ENCODE data around the gene ACOX1.

Gene ACOX1

DNA sequence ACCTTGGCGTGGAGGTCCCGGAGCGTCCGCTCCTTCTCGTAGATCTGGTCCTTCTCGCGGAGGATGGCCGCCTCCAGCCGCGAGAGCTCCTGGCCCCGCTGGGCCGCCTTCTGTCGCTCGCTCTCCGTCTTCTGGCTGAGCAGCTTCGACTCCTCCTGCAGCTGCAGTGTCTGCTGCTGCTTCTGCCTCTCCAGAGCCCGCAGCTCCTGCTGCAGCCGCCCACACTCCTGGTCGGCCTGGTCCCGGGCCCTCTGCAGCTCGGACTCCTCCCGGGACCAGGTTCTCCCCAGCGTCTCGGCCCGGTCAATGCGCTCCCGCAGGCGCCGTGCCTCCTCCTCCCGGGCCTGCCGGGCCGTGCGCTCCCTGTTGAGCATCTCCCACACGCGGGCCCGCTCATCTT is 29.2 kb upstream of the ACOX1 start:
- no peak for DNase-seq

DNA sequence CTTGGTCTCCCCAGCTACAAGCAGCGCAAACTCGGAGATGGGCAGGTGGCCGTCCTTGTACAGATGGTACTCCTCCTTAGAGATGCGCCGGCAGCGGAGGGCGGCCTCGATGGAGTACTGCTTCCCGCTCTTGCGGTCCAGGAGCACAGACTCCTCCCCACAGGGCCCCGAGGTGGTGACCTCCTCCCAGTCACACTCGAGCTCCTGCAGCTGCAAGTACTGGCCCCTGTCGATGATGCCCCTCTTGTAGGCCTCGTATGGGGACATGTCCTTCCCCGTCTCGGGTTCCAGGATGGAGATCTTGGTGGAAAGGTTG is 28.8 kb upstream of the ACOX1 start:
- DNase-seq: no peak

GRCh38 chr17:76007131-76007849 is 28.3 kb upstream of the ACOX1 start:
- DNase-seq: no peak

GRCh38 chr17:76005263-76006149 is 26.5 kb upstream of the ACOX1 start:
- peak; percentile 12 to 44 for DNase-seq

DNA sequence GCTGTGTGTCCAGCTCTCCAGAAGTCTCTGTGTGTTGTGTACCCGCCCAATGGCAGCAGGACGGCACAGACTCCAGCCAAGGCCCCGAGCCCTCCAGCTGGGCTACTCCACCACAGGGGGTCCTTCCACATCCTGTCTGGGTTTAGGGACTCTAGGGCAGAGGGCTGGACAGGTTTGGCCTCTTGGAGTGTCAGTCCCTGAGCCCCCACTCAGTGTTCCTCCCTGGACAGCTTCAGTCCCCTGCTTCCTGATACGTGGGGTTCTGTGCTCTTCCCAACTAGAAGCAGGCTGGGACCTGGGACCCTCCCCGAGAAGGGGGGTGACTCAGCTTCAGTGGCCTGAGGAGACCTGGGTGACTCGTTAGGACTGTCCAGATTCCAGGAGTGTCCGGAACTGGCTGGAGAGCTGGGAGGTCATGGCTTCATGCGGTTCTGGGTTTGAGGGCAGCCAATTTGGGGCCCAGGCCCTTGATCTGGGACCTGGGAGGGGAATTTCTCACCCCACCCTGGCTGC is 25.8 kb upstream of the ACOX1 start:
- DNase-seq: no peak

DNA sequence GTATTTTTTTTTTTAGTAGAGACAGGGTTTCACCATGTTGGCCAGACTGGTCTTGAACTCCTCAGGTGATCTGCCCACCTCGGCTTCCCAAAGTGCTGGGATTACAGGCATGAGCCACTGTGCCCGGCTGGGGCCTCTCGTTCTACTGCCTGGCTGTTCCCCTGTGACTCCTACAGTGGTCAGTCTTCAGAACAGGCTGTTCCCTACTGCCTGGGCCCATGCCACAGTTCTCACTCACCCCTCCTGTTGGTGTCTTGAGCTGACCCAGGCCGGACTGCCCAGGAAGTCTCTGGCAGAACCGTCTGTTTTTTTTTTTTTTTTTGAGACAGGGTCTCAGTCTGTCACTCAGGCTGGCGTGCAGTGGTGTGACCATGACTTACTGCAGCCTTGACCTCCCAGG is 24.9 kb upstream of the ACOX1 start:
- no peak for DNase-seq

GRCh38 chr17:76002100-76002499 is 23.1 kb upstream of the ACOX1 start:
- DNase-seq: no peak

DNA sequence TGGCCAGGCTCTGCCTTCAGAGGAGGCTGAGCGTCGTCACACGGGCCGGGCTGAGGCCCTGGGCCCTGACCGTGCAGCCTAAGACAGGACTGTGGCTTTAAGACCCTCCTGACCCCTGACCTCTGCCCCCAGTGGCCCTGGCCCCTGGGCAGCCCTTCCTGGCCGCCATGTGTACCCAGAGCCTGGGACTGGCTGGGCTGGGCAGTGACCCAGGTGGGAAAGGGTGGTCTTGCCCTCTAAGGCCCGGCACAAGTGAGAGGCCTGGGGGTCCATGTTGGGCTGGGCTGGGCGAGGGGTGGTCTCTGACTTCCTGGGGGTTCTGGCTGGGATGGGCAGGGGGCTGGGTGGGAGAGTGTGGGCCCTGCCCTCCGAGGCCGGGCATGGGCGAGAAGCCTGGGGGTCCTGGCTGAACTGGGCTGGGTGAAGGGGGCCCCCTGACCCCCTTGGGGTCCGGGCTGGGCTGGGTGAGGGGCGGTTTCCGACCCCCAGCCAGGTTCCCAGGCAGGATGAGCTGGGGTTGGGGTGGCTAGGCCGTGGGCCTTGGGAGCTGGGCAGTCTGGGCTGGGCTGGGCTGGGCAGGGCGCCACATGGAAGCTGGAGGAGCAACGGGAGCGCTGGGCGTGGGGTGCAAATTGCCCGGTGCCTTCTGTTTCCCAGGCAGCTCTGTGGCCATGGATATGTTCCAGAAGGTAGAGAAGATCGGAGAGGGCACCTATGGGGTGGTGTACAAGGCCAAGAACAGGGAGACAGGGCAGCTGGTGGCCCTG is 22.0 kb upstream of the ACOX1 start, which contains the start of gene CDK3:
Gene CDK3 (plus strand): TSS at position 101 of the 767 bp plus-strand sequence. CDS start 571 bp downstream, at position 672.
- DNase-seq: no peak

- no peak for DNase-seq
Observed at GRCh38 chr17:76000016-76000754, 21.2 kb upstream of the ACOX1 start.

- no peak for DNase-seq
Observed at GRCh38 chr17:75998327-75998795, 19.4 kb upstream of the ACOX1 start.

DNA sequence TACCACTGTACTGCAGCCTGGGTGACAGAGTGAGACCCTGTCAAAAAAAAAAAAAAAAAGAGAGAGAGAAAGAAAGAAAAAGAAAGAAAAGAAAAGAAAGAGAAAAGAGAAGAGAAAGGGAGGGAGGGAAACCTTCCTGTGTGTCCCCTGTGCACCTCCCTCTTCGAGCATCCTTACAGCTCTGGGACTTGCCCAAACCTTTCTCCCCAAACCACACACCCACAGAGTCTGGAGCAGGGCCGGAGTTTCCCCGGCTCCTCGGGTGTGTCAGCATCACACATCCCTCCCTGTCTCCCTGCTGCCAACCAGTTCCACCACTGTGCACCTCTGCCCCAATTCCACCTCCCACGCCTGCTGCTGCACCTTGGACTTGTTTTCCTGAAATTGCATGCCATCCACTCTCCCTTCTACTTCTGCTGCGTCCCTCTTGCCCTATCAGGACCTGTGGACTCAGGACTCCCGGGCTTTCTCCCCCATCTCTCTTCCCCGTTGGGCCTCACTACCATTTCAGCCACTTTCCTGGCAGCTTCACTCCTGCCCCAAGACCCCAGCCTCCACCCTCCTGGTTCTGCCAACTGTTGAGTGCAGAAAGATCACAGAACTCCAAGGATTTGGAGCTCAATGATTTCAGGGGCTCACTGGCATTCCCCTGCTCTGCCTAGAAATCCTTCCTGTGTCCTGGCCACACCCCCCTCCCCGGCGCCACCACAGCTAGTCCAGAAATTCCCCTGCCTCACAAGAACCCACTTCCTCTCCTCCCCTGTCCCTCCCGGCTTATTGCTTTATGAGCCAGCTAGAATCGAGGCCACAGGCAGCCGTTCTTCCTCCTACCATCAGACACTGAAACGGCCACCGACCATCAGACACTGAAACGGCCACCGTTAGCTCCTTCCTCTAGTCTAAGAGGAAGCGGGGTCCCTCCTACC is 18.0 kb upstream of the ACOX1 start:
- no peak for DNase-seq

DNA sequence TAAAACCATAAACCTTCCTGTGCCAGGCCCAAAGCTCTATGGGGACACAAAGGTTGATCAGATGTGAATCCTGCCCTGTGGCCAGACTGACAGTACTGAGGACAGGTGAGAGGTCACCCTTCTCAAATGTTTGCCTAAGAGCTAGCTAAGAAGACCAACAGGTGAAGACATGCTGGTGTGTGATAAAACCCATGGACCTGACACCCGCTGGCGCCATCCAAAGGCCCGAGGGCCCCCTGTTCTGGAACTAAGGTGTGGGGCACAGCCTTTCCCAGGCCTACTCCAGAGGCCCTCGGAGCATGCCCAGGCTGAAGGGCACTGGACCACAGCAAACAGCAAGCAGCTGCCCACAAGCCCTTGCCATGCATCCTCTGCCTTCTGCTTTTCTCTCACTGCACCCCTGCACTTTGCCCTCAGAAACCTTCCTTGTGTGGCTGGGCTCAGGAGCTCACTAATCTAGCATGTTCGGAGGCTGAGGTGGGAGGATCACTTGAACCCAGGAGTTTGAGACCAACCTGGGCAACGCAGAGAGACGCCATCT is 16.5 kb upstream of the ACOX1 start:
- no peak for DNase-seq

DNA sequence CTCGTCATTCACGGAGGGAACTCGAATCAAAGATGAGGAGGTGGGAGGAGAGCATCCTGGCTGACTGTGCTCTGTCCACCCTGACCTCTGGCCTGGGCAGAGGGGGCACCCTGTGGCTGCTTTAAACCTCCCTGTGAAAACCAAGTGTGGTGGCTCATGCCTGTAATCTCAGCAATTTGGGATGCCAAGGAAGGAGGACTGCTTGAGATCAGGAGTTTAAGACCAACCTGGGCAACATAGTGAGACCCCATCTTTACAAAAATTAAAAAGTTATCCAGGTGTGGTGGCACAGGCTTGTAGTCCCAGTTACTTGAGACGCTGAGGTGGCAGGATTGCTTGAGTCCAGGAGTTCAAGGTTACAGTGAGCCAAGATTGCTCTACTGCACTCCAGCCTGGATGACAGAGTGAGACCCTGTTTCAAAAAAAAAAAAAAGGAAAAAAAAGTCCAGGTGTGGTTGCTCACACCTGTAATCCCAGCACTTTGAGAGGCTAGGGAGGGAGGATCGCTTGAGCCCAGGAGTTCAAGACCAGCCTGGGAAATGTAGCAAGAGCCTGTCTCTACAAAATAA is 15.9 kb upstream of the ACOX1 start:
- no peak for DNase-seq

GRCh38 chr17:75991396-75991795 is 12.4 kb upstream of the ACOX1 start:
- DNase-seq: no peak

- DNase-seq: no peak
Observed at GRCh38 chr17:75987041-75987440, 8.1 kb upstream of the ACOX1 start.

DNA sequence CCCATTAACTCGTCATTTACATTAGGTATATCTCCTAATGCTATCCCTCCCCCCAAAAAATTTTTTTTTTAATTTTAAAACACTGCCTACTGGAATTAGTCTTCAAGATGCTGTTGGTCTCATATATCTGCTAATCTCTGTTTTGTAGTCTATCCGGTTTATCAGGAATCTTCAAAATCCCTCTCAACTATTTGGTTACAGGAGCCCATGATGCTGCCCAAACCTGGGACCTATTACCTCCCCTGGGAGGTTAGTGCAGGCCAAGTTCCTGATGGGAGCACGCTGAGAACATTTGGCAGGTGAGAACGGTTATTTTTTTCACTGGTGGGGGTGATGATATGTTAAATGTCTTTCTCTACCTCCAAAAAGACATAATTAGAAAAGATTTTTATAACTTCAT is 7.0 kb upstream of the ACOX1 start:
- DNase-seq: no peak

DNA sequence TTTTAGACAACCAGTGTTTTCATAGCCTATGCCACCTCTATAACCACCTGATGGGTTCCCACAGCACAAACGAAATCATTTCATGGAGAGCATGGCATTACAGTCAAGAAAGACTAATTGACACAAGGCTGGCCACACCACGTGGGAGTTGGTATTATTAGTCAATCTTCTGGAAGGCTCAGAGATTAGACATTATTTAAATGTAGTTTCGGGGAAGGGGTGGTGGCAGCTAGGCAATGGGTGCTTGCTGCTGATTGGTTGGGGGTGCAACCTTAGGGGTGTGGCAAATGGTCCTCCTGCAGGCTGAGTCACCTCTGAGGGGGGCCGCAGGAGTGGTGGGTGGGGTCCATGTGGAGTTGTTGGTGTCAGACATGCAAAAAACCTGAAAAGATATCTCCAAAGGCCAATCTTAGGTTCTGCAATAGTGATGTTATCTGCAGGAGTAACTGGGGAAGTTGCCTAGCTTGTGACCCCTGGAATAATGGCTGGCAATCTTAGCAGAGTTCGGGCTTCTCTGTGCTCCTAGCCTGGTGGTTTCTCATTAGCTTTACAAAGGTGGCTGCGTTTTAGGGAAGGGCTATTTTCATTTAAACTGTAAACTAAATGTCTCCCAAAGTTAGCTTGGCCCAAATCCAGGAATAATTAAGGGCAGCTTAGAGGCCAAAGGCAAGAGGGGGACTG is 4.7 kb upstream of the ACOX1 start:
- DNase-seq: no peak

- no peak for DNase-seq
Observed at GRCh38 chr17:75981019-75981615, 2.2 kb upstream of the ACOX1 start.

- DNase-seq: no peak
Observed at GRCh38 chr17:75980188-75981018, 1.4 kb upstream of the ACOX1 start.
